T-helper 1 cell treated with Interleukin-12 subunit alpha and Interleukin-12 subunit beta and Interleukin-4 antibody, amounts not matched to agents 30 μg/mL and 1 μg/mL, for 36 hours (primary cell): ENCODE results near the gene VCPKMT.

Experiments
- H3K27ac Mint-ChIP-seq: one replicate; pipeline ENCODE4 v1.8.0; 2021; ENCODE audit warnings: mild to moderate bottlenecking, mixed read lengths
- H3K27me3 Mint-ChIP-seq: one replicate; pipeline ENCODE4 v1.8.0; 2021; ENCODE audit warnings: low read depth, mixed read lengths
- H3K36me3 Mint-ChIP-seq: one replicate; pipeline ENCODE4 v1.8.0; 2021; ENCODE audit warnings: low read depth, mixed read lengths
- H3K4me1 Mint-ChIP-seq: one replicate; pipeline ENCODE4 v1.8.0; 2021; ENCODE audit warnings: low read depth, mixed read lengths
- H3K4me3 Mint-ChIP-seq: one replicate; pipeline ENCODE4 v1.8.0; 2021; ENCODE audit warnings: mild to moderate bottlenecking, moderate library complexity, mixed read lengths
- H3K9me3 Mint-ChIP-seq: one replicate; pipeline ENCODE4 v1.8.0; 2021; ENCODE audit warnings: mixed read lengths

The VCPKMT gene

GRCh38 chr14:50103558-50103957, 12.8 kb downstream of the VCPKMT start:
- peaks cover 30% of the 10 kb centered on the region for H3K4me1 Mint-ChIP-seq
- H3K4me3 Mint-ChIP-seq = peak overlapping the region; percentile 64
- H3K36me3 Mint-ChIP-seq = peaks cover 27% of the 10 kb centered on the region
- no peaks in the 10 kb centered on the region for H3K9me3 Mint-ChIP-seq
- H3K27ac Mint-ChIP-seq = peak overlapping the region; percentile 18
- H3K27me3 Mint-ChIP-seq = no peaks in the 10 kb centered on the region

GRCh38 chr14:50101417-50101816, 15.0 kb downstream of the VCPKMT start:
- H3K27me3 Mint-ChIP-seq = no peaks in the 10 kb centered on the region
- peaks cover 26% of the 10 kb centered on the region for H3K36me3 Mint-ChIP-seq
- peaks cover 36% of the 10 kb centered on the region for H3K4me1 Mint-ChIP-seq
- no peaks in the 10 kb centered on the region for H3K9me3 Mint-ChIP-seq
- H3K4me3 Mint-ChIP-seq = no peak overlapping the region
- no peak overlapping the region for H3K27ac Mint-ChIP-seq

GRCh38 chr14:50100805-50101204, 15.6 kb downstream of the VCPKMT start:
- Mint-ChIP-seq H3K4me3 (no peak overlapping the region), H3K27me3 (no peaks in the 10 kb centered on the region), H3K36me3 (peaks cover 29% of the 10 kb centered on the region), H3K27ac (peak overlapping the region; percentile 12), H3K9me3 (no peaks in the 10 kb centered on the region), H3K4me1 (peaks cover 42% of the 10 kb centered on the region)

GRCh38 chr14:50099335-50099734, 17.0 kb downstream of the VCPKMT start:
- Mint-ChIP-seq H3K4me1 (peaks cover 43% of the 10 kb centered on the region), H3K4me3 (no peak overlapping the region), H3K27me3 (no peaks in the 10 kb centered on the region), H3K27ac (peak overlapping the region; percentile 6), H3K36me3 (peaks cover 31% of the 10 kb centered on the region), H3K9me3 (no peaks in the 10 kb centered on the region)

GRCh38 chr14:50095895-50096294, 20.5 kb downstream of the VCPKMT start:
- peaks cover 44% of the 10 kb centered on the region for H3K4me1 Mint-ChIP-seq
- H3K27ac Mint-ChIP-seq = peak overlapping the region; percentile 80
- peak overlapping the region; percentile 68 for H3K4me3 Mint-ChIP-seq
- no peaks in the 10 kb centered on the region for H3K9me3 Mint-ChIP-seq
- H3K36me3 Mint-ChIP-seq = peaks cover 37% of the 10 kb centered on the region
- no peaks in the 10 kb centered on the region for H3K27me3 Mint-ChIP-seq

- no peaks in the 10 kb centered on the region for H3K9me3 Mint-ChIP-seq
- H3K36me3 Mint-ChIP-seq = peaks cover 31% of the 10 kb centered on the region
- H3K27me3 Mint-ChIP-seq = no peaks in the 10 kb centered on the region
- H3K4me3 Mint-ChIP-seq = no peak overlapping the region
- peaks cover 40% of the 10 kb centered on the region for H3K4me1 Mint-ChIP-seq
- no peak overlapping the region for H3K27ac Mint-ChIP-seq
Observed at GRCh38 chr14:50094056-50094755, 22.2 kb downstream of the VCPKMT start.

- Mint-ChIP-seq H3K4me3 (no peak overlapping the region), H3K4me1 (peaks cover 41% of the 10 kb centered on the region), H3K36me3 (peaks cover 30% of the 10 kb centered on the region), H3K9me3 (no peaks in the 10 kb centered on the region), H3K27ac (no peak overlapping the region), H3K27me3 (no peaks in the 10 kb centered on the region)
Observed at GRCh38 chr14:50093496-50093895, 22.9 kb downstream of the VCPKMT start.

GRCh38 chr14:50092006-50092555, 24.3 kb downstream of the VCPKMT start:
- Mint-ChIP-seq H3K27me3 (no peaks in the 10 kb centered on the region), H3K27ac (no peak overlapping the region), H3K4me1 (peaks cover 53% of the 10 kb centered on the region), H3K36me3 (peaks cover 39% of the 10 kb centered on the region), H3K4me3 (peak overlapping the region; percentile 11), H3K9me3 (no peaks in the 10 kb centered on the region)

- H3K36me3 Mint-ChIP-seq = peaks cover 34% of the 10 kb centered on the region
- H3K4me3 Mint-ChIP-seq = no peak overlapping the region
- no peak overlapping the region for H3K27ac Mint-ChIP-seq
- peaks cover 48% of the 10 kb centered on the region for H3K4me1 Mint-ChIP-seq
- H3K9me3 Mint-ChIP-seq = no peaks in the 10 kb centered on the region
- no peaks in the 10 kb centered on the region for H3K27me3 Mint-ChIP-seq
Observed at GRCh38 chr14:50091240-50091913, 25.0 kb downstream of the VCPKMT start.

GRCh38 chr14:50089208-50089607, 27.2 kb downstream of the VCPKMT start:
- peaks cover 62% of the 10 kb centered on the region for H3K4me1 Mint-ChIP-seq
- no peaks in the 10 kb centered on the region for H3K9me3 Mint-ChIP-seq
- no peaks in the 10 kb centered on the region for H3K27me3 Mint-ChIP-seq
- peak overlapping the region; percentile 5 for H3K27ac Mint-ChIP-seq
- H3K36me3 Mint-ChIP-seq = peaks cover 38% of the 10 kb centered on the region
- H3K4me3 Mint-ChIP-seq = no peak overlapping the region

GRCh38 chr14:50088731-50089130, 27.6 kb downstream of the VCPKMT start:
- Mint-ChIP-seq H3K9me3 (no peaks in the 10 kb centered on the region), H3K27ac (peak overlapping the region; percentile 5), H3K36me3 (peaks cover 37% of the 10 kb centered on the region), H3K27me3 (no peaks in the 10 kb centered on the region), H3K4me1 (peaks cover 62% of the 10 kb centered on the region), H3K4me3 (no peak overlapping the region)

GRCh38 chr14:50088117-50088515, 28.3 kb downstream of the VCPKMT start:
- Mint-ChIP-seq H3K4me1 (peaks cover 62% of the 10 kb centered on the region), H3K9me3 (no peaks in the 10 kb centered on the region)

GRCh38 chr14:50087341-50088116, 28.8 kb downstream of the VCPKMT start:
- peak overlapping the region; percentile 36 for H3K4me3 Mint-ChIP-seq
- peaks cover 32% of the 10 kb centered on the region for H3K36me3 Mint-ChIP-seq
- H3K27ac Mint-ChIP-seq = peak overlapping the region; percentile 79
- H3K9me3 Mint-ChIP-seq = no peaks in the 10 kb centered on the region
- H3K4me1 Mint-ChIP-seq = peaks cover 67% of the 10 kb centered on the region
- H3K27me3 Mint-ChIP-seq = no peaks in the 10 kb centered on the region

More at GRCh38 chr14:50088117-50088515, 28.3 kb downstream of the VCPKMT start:
- Mint-ChIP-seq H3K4me3 (peak overlapping the region; percentile 36), H3K27me3 (no peaks in the 10 kb centered on the region), H3K36me3 (peaks cover 35% of the 10 kb centered on the region), H3K27ac (peak overlapping the region; percentile 79)

- no peaks in the 10 kb centered on the region for H3K27me3 Mint-ChIP-seq
- no peaks in the 10 kb centered on the region for H3K9me3 Mint-ChIP-seq
- H3K4me3 Mint-ChIP-seq = peak overlapping the region; percentile 33
- H3K36me3 Mint-ChIP-seq = peaks cover 32% of the 10 kb centered on the region
- H3K4me1 Mint-ChIP-seq = peaks cover 75% of the 10 kb centered on the region
- H3K27ac Mint-ChIP-seq = peak overlapping the region; percentile 95
Observed at GRCh38 chr14:50086321-50086711, 30.1 kb downstream of the VCPKMT start.
